ENCODE data around the gene KCNQ1.

The KCNQ1 gene

DNA sequence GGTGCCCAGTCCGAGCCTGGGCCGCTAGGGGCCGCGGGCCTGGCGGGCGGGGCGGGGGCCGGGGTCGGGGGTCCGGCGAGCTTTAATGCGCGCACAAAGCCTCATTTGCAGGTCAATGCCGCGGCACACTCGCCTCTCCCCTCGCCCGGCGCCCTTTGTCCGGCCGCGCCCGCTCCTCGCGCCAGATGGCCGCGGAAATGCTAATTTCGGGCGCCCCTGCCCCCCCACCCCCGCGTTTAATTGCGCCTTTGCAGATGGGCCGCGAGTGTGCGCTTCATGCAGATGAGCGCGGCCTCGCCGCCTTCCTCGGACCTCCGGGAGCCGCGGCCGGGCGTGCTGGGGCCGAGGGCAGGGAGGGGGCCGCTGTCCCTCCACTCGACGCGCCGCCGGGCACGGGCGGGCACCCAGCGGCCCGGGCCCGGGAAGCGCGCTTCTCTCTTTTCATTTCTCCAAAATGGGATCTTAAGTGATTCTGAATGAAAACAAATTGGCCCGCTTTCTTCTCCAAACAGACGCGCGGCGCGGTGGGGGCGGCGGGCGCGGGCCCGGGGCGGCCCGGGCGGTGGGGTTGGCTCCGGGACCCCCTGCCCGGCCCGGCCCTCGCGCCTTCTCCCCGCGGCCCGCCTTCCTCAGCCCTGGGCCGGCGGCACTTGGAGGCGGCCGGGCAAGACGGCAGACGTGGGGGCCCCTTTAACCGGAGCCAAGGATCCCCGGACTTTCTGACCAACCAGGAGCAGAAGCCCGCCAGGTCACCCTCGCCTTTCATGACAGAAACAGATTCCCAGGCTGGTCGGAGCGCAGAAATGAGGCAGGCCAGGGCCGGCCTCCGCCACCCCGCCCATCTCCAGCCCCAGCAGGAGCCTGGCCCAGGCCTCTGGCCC lies 417.8 kb downstream of the KCNQ1 start:
- DNase-seq (ENCODE audit: low spot score), result no peak

DNA sequence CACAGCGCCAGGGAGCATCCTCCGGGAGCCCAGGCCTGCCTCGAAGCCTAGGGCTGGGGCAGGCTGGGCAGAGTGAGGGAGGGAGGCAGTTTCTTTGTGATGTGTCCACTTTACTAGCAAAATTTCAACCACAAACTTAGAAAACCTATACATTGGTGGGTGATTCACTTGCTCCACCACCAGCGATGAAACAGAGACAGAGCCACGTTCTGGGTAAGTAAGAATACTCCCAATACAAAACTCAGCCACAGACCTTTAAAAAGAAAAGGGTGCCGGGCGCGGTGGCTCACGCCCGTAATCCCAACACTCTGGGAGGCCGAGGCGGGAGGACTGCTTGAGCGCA lies 418.4 kb downstream of the KCNQ1 start:
- DNase-seq (ENCODE audit: low spot score), result no peak

GRCh38 chr11:2864901-2865300 lies 420.1 kb downstream of the KCNQ1 start:
- no peak for DNase-seq (ENCODE audit: low spot score)

- DNase-seq (ENCODE audit: low spot score), result no peak
These were observed 421.2 kb downstream of the KCNQ1 start for GRCh38 chr11:2865922-2866577.

GRCh38 chr11:2867142-2867541 lies 422.3 kb downstream of the KCNQ1 start:
- no peak for DNase-seq (ENCODE audit: low spot score)

- DNase-seq (ENCODE audit: low spot score), result no peak
These were observed 423.1 kb downstream of the KCNQ1 start for GRCh38 chr11:2867722-2868505.

DNA sequence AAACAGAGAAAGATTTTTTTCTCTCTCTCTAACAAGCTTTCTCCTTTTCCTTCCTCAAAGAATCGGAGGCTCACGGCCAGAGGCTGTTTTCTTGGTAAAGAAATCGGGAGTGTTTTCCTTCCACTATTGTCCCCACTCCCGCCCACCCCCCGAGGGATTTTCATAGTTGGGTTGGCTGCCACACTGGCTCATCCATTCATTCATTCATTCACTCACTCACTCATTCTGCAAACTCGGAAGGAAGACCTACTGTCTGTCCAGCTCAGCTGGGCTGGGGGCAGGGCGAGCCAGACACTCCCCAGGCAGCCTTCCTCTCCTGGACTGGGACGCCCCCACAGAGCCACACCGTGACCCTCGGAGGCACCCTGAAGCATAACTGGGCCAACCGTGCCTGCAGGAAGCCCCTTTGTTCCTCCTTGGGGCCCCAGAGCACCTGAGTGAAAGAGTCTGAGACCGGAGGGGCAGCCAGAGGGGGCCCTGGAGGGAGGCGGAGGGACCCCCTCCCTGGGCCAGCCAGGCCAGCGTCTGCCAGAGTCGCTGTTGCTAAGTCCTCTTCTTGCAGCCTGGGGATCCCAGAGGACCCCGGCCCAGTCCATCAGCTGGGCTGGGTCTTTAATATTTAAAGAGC lies 423.8 kb downstream of the KCNQ1 start:
- DNase-seq (ENCODE audit: low spot score), result no peak

GRCh38 chr11:2869134-2869526 lies 424.3 kb downstream of the KCNQ1 start:
- no peak for DNase-seq (ENCODE audit: low spot score)

DNA sequence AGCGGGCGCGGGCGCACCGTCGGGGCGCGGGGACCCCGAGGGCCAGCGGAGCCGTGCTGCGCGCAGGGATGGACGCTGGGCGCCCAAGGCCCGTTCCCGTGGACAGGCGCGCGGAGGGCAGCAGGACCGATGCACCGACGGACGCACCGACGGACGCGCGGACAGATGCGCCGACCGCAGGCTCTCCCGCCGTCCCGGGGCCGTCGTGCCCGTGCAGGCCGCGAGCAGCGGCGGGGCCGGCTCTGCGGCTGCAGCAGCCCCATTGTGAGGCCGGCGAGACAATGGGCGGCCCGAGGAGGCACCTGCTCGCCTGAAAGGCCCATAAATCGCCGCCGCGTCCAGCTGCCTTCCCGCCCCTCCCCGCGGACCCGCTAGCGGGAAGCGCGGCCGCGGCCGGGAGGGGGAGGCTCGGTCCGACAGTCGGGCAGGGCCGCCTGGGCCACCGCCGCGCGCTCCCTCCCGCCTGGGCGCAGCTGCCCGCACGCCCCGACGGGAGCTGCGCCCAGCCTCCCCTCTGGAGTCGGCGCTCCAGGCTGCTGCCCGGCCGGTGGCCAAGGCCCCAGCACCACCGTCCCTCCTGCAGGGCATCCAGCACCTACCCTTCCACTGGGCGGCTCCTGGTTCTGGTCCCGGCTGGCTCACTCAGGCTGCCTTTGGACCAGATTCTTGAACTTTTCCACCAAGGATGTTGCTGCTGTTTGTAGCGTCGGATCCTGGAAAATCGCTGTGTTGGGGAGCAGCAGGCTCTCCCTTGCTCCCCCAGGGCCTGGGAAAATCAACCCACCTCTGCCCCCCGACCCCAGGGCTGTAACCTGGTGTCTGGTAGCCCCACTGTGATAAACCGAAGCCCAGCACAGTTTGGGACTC lies 425.0 kb downstream of the KCNQ1 start:
- DNase-seq (ENCODE audit: low spot score), result no peak

- no peak for DNase-seq (ENCODE audit: low spot score)
These were observed 425.7 kb downstream of the KCNQ1 start for GRCh38 chr11:2870460-2870859.

GRCh38 chr11:2870969-2871680 lies 426.3 kb downstream of the KCNQ1 start:
- DNase-seq (ENCODE audit: low spot score), result no peak

DNA sequence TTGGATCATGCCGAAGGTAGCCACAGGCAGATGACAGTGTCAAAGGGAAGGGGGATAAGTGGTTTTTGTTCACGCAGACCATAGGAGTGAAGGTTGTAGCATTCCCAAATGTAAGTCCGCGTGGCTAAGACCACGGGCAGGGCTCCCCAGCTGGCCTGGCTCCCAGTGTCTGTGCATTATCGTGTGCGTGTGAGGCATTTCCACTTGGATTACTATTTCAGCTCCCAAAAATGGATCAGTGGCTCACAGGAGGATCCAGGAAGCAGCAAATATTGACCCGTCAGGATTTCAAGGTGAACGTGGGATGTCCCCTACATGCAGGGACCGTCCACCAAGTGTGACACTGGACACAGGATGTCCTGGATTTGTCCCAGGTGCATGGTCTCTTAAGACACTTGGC lies 430.2 kb downstream of the KCNQ1 start:
- DNase-seq (ENCODE audit: low spot score), result no peak

DNA sequence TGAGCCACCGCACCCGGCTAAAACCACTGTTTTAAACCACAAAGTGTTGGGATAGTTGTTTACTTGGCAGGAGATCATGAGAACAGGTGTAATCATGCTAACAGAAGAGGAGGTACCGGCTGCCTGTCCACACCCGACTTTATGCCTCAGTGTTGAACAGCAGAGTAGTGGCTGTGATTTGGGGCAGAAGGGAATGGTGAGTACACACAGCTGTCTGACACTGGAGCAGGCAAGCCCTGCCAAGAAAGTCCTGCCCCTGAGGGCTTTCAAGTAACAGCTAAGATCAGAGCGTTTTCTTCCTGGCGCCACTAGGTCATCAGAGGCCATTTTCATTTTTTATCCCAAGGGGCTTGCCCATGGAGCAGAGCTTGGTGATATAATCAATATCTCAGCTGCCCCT lies 432.7 kb downstream of the KCNQ1 start:
- DNase-seq (ENCODE audit: low spot score), result no peak

DNA sequence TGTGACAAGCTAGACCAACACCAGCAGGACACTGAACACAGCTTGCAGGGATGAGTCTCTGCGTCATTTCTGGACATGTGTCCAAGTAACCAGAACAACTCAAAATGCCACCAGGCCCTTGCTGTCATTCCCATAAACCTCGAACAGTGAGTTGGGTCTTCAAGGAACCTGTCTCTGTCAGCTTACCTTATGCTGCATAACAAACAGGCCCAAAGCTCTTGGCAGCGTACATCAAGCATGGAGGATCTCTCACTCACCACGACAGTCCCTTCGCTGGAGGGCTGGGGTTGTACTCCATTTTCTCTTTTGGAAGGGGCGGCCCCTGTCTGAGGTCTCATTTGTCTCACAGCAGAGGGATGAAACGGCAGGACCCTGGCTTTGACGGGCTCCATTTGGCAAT lies 434.0 kb downstream of the KCNQ1 start:
- DNase-seq (ENCODE audit: low spot score), result no peak

GRCh38 chr11:2880646-2881045 lies 435.8 kb downstream of the KCNQ1 start:
- DNase-seq (ENCODE audit: low spot score), result no peak

- no peak for DNase-seq (ENCODE audit: low spot score)
These were observed 436.5 kb downstream of the KCNQ1 start for GRCh38 chr11:2881076-2881980.

DNA sequence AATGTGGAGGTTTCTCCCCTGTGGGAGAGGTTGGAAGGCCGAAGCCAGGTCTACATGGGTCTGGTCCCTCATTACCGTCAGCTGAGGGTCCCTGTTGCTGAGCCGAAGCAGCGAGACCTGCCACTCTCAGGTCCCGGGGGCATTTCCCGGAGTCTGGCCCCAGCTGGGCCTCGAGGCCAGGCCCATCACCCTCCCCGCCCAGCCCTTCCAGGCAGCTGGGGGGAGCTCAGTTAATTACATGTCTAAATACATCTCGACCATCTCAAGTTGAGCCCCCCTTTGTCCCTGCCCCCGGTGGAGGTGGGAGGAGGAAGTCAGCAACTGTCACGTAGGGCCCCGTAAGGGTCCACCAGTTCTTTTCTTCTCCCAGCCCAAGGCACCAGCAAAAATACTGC lies 437.2 kb downstream of the KCNQ1 start:
- DNase-seq (ENCODE audit: low spot score), result no peak

GRCh38 chr11:2882396-2883110 lies 437.7 kb downstream of the KCNQ1 start:
- no peak for DNase-seq (ENCODE audit: low spot score)

- no peak for DNase-seq (ENCODE audit: low spot score)
These were observed 438.8 kb downstream of the KCNQ1 start for GRCh38 chr11:2883640-2883978.

All from CD4-positive, alpha-beta T cell treated with Interleukin-15 for 4 hours (primary cell).